WTC11 (cell line): Measurements from ENCODE around the gene SLFN5. TPM values are rescaled to one million over a fixed set of nuclear protein-coding genes. Genes with fewer than 3 reads are reported as not detected.
A peak's percentile ranks its signal among the peaks of the same experiment; 100 is the strongest.

Experiments
- ATAC-seq: fragments of 200-7000 bp; cut with Tn5 transposase; 2 replicates; pipeline ENCODE4 v1.10.0; 2021; ENCODE audit warnings: mild to moderate bottlenecking, moderate library complexity
- CTCF ChIA-PET: fragments of 300-600 bp; sonication (Branson Sonifier 250); formaldehyde crosslinking; loops from one replicate; lab custom pipeline; 2021; ENCODE audit warnings: antibody characterized with exemption; lab: Charles Lee
- POLR2A ChIA-PET: fragments of 350-600 bp; sonication (Branson Sonifier 250); formaldehyde crosslinking; loops from one replicate; lab custom pipeline; 2021; ENCODE audit warnings: antibody characterized with exemption; lab: Charles Lee
- DNase-seq: peaks from one replicate; pipeline ENCODE4 v3.0.0; 2021; ENCODE audit warnings: low spot score
- H3K27ac Mint-ChIP-seq: 2 replicates; pipeline ENCODE4 v1.8.0; 2021; ENCODE audit warnings: mixed read lengths
- H3K27me3 Mint-ChIP-seq: 2 replicates; pipeline ENCODE4 v1.8.0; 2021; ENCODE audit warnings: low read depth, mild to moderate bottlenecking, moderate library complexity, mixed read lengths
- H3K36me3 Mint-ChIP-seq: 2 replicates; pipeline ENCODE4 v1.8.0; 2021; ENCODE audit warnings: mixed read lengths
- H3K4me1 Mint-ChIP-seq: 2 replicates; pipeline ENCODE4 v1.8.0; 2022; ENCODE audit warnings: mixed read lengths
- H3K4me3 Mint-ChIP-seq: 2 replicates; pipeline ENCODE4 v1.8.0; 2021; ENCODE audit warnings: mild to moderate bottlenecking, moderate library complexity, mixed read lengths
- H3K9me3 Mint-ChIP-seq: 2 replicates; pipeline ENCODE4 v1.8.0; 2021; ENCODE audit warnings: mixed read lengths
- CREM ChIP-seq: sonication (generic); formaldehyde crosslinking; IDR thresholded peaks from 2 replicates; pipeline ENCODE4 v1.8.1; 2022; ENCODE audit warnings: mild to moderate bottlenecking, missing genetic modification reagents, moderate library complexity
- ELF4 ChIP-seq: sonication (generic); formaldehyde crosslinking; IDR thresholded peaks from 2 replicates; pipeline ENCODE4 v1.8.1; 2022; ENCODE audit warnings: low read depth, mild to moderate bottlenecking, moderate library complexity, missing genetic modification reagents
- ESRRA ChIP-seq: sonication (generic); formaldehyde crosslinking; IDR thresholded peaks from 2 replicates; pipeline ENCODE4 v1.8.1; 2022; ENCODE audit warnings: mild to moderate bottlenecking, missing genetic modification reagents, borderline replicate concordance
- ETV6 ChIP-seq: sonication (generic); formaldehyde crosslinking; IDR thresholded peaks from 2 replicates; pipeline ENCODE4 v1.8.1; 2022; ENCODE audit warnings: mild to moderate bottlenecking, missing genetic modification reagents
- FOXK1 ChIP-seq: sonication (generic); formaldehyde crosslinking; IDR thresholded peaks from 2 replicates; pipeline ENCODE4 v1.8.0; 2022; ENCODE audit warnings: mild to moderate bottlenecking, moderate library complexity, missing genetic modification reagents
- NR1H2 ChIP-seq: sonication (generic); formaldehyde crosslinking; IDR thresholded peaks from 2 replicates; pipeline ENCODE4 v1.9.0; 2021; ENCODE audit warnings: mild to moderate bottlenecking, moderate library complexity, missing genetic modification reagents
- NR2C2 ChIP-seq: sonication (generic); formaldehyde crosslinking; IDR thresholded peaks from 2 replicates; pipeline ENCODE4 v1.8.0; 2022; ENCODE audit warnings: mild to moderate bottlenecking, missing genetic modification reagents
- TP53 ChIP-seq: sonication (generic); formaldehyde crosslinking; IDR thresholded peaks from 2 replicates; pipeline ENCODE4 v1.8.1; 2023; ENCODE audit warnings: mild to moderate bottlenecking, missing genetic modification reagents
- ZNF121 ChIP-seq: sonication (generic); formaldehyde crosslinking; IDR thresholded peaks from 2 replicates; pipeline ENCODE4 v1.8.0; 2023; ENCODE audit warnings: missing genetic modification reagents
- ZNF232 ChIP-seq: sonication (generic); formaldehyde crosslinking; IDR thresholded peaks from 2 replicates; pipeline ENCODE4 v1.8.0; 2022; ENCODE audit warnings: mild to moderate bottlenecking, missing genetic modification reagents
- total RNA-seq: library from RNA; stranded (reverse); gene quantifications from 3 replicates; pipeline ENCODE4 v1.2.3, GENCODE V29; 2021
- TF ChIP-seq, protein P1 (sequence below): fragments of 250-450 bp; sonication (Bioruptor Pico); conservative IDR thresholded peaks from 2 replicates; pipeline ENCODE4 v1.9.0; 2021; ENCODE audit warnings: mild to moderate bottlenecking
- TF ChIP-seq, protein P2 (sequence below): fragments of 250-450 bp; sonication (Bioruptor Pico); IDR thresholded peaks from 2 replicates; pipeline ENCODE4 v1.9.0; 2021; ENCODE audit warnings: mild to moderate bottlenecking
- TF ChIP-seq, protein P3 (sequence below): sonication (generic); formaldehyde crosslinking; IDR thresholded peaks from 2 replicates; pipeline ENCODE4 v1.8.0; 2022; ENCODE audit warnings: missing genetic modification reagents
- TF ChIP-seq, protein P4 (sequence below): sonication (generic); formaldehyde crosslinking; IDR thresholded peaks from 2 replicates; pipeline ENCODE4 v1.8.1; 2022; ENCODE audit warnings: missing genetic modification reagents, borderline replicate concordance

Gene SLFN5
- total RNA-seq, 1 experiment from 2014 or later = 7.6 TPM

DNA sequence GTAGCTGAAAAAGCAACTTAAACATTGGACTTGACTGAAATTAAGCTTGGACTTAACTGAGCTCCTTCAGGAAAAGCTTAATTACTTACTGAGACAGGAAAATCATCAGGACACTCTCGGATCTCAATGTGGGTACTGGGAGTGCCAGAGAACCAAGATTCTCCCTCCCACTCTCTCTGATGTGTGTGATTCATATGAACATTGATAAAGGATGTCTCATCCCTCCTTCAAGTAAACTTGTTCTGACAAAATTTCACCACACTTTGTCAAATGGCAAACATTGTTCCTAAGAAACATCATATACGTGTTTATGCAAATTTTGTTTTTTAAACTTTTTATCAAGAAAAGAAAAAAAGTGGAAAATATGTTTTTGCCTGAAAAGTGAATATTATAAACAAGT lies 4.1 kb upstream of the SLFN5 start:
- Mint-ChIP-seq H3K4me1 (peaks cover 9% of the 10 kb centered on the region), H3K36me3 (no peaks in the 10 kb centered on the region), H3K27me3 (peaks cover 27% of the 10 kb centered on the region), H3K27ac (no peak overlapping the region), H3K4me3 (no peak overlapping the region), H3K9me3 (no peaks in the 10 kb centered on the region)
- CTCF ChIA-PET = no interaction called here
- no peak for ATAC-seq
- POLR2A ChIA-PET = no interaction called here
- TF ChIP-seq CREM (CRISPR knock-in tag) (no peak), NR1H2 (CRISPR knock-in tag) (no peak), TP53 (CRISPR knock-in tag) (no peak), NR2C2 (CRISPR knock-in tag) (no peak), ELF4 (CRISPR knock-in tag) (no peak)
- TF ChIP-seq, protein P1, sequence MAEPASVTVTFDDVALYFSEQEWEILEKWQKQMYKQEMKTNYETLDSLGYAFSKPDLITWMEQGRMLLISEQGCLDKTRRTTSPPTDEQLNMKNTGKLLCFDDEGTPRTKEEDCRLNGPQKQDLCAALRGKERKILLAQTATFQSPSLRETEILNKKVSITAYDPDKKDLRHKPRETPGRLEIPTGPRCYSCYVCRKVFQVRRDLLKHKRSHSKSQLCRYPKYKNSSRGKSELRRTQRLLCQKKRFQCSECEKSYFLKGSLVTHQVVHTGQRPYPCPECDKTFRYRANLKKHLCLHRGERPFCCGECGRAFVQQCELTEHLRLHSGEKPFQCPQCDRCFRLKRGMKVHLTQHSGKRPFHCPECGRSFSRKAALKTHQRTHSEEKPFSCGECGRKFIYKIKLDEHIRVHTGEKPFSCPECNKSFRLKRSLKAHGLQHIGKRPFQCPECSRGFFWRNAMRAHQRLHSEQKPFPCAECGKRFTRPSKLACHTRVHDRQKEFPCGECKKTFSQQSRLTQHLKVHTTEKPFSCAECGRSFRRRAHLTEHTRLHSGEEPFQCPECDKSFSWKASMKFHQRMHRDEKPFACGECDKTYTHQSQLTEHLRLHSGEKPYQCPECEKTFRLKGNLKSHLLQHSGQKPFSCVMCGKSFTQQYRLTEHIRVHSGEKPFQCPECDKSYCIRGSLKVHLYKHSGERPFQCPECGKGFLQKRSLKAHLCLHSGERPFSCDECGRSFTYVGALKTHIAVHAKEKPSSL (CRISPR knock-in tag) = no peak
- TF ChIP-seq, protein P2, sequence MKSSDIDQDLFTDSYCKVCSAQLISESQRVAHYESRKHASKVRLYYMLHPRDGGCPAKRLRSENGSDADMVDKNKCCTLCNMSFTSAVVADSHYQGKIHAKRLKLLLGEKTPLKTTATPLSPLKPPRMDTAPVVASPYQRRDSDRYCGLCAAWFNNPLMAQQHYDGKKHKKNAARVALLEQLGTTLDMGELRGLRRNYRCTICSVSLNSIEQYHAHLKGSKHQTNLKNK (CRISPR knock-in tag) = no peak
- no peak for DNase-seq

DNA sequence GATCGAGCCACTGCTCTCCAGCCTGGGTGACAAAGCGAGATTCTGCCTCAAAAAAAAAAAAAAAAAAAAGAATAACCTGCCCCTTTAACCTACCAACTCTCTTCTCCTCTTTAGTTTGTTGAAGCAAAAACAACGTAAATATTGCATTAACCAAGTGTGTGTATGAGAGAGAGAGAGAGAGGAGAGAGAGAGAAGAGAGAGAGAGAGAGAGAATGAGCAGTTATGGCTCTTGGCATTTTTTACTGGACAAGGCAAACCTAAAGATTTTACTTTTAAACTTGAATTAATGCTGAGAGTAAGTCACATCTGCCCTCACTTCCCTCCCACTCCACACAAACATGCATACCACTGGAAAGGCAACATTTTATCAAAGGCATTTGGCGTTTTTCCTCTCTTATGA lies 3.0 kb upstream of the SLFN5 start:
- ChIA-PET CTCF (interaction anchor here (0.7 to 1.0 kb wide), 2 partner anchors 9 to 18 kb away, joined by 3 read pairs; no protein-coding TSS in a partner anchor), POLR2A (no interaction called here)
- DNase-seq (no peak), ATAC-seq (no peak)
- H3K4me3 Mint-ChIP-seq = no peak overlapping the region
- no peaks in the 10 kb centered on the region for H3K36me3 Mint-ChIP-seq
- H3K4me1 Mint-ChIP-seq = peaks cover 18% of the 10 kb centered on the region
- no peaks in the 10 kb centered on the region for H3K9me3 Mint-ChIP-seq
- peak overlapping the region; percentile 8; the same call in 1 of the 2 replicates for H3K27ac Mint-ChIP-seq
- peaks cover 26% of the 10 kb centered on the region for H3K27me3 Mint-ChIP-seq
- TF ChIP-seq FOXK1 (CRISPR knock-in tag) = no peak
- TF ChIP-seq, protein P3, sequence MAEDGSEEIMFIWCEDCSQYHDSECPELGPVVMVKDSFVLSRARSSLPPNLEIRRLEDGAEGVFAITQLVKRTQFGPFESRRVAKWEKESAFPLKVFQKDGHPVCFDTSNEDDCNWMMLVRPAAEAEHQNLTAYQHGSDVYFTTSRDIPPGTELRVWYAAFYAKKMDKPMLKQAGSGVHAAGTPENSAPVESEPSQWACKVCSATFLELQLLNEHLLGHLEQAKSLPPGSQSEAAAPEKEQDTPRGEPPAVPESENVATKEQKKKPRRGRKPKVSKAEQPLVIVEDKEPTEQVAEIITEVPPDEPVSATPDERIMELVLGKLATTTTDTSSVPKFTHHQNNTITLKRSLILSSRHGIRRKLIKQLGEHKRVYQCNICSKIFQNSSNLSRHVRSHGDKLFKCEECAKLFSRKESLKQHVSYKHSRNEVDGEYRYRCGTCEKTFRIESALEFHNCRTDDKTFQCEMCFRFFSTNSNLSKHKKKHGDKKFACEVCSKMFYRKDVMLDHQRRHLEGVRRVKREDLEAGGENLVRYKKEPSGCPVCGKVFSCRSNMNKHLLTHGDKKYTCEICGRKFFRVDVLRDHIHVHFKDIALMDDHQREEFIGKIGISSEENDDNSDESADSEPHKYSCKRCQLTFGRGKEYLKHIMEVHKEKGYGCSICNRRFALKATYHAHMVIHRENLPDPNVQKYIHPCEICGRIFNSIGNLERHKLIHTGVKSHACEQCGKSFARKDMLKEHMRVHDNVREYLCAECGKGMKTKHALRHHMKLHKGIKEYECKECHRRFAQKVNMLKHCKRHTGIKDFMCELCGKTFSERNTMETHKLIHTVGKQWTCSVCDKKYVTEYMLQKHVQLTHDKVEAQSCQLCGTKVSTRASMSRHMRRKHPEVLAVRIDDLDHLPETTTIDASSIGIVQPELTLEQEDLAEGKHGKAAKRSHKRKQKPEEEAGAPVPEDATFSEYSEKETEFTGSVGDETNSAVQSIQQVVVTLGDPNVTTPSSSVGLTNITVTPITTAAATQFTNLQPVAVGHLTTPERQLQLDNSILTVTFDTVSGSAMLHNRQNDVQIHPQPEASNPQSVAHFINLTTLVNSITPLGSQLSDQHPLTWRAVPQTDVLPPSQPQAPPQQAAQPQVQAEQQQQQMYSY (CRISPR knock-in tag) = no peak
- TF ChIP-seq ETV6 (CRISPR knock-in tag) = no peak
- TF ChIP-seq TP53 (CRISPR knock-in tag) = no peak

DNA sequence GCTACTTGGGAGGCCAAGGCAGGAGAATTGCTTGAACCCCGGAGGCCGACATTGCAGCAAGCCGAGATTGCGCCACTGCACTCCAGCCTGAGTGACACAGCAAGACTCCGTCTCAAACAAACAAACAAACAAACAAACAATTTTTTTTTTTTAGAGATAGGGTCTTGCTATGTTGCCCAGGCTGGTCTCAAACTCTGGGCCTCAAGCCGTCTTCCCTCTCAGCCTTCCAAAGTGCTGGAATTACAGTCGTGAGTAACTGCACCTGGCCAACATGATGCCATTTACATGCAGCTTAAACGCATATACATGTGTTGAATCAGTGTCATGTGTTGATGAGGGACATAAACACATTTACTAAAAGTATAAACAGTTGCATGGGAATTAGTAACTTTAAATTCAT lies 2.0 kb upstream of the SLFN5 start:
- H3K9me3 Mint-ChIP-seq = no peaks in the 10 kb centered on the region
- POLR2A ChIA-PET = no interaction called here
- no peak for DNase-seq
- no peak for ATAC-seq
- no peaks in the 10 kb centered on the region for H3K36me3 Mint-ChIP-seq
- H3K27me3 Mint-ChIP-seq = peaks cover 16% of the 10 kb centered on the region
- no peak overlapping the region for H3K27ac Mint-ChIP-seq
- H3K4me1 Mint-ChIP-seq = peaks cover 20% of the 10 kb centered on the region
- CTCF ChIA-PET = interaction anchor here (1.0 kb wide), 1 partner anchor 19 kb away, joined by 3 read pairs; no protein-coding TSS in a partner anchor
- TF ChIP-seq ZNF121 (CRISPR knock-in tag) (peak; percentile 76), ESRRA (CRISPR knock-in tag) (no peak)
- H3K4me3 Mint-ChIP-seq = peak overlapping the region; percentile 24; the same call in 1 of the 2 replicates

DNA sequence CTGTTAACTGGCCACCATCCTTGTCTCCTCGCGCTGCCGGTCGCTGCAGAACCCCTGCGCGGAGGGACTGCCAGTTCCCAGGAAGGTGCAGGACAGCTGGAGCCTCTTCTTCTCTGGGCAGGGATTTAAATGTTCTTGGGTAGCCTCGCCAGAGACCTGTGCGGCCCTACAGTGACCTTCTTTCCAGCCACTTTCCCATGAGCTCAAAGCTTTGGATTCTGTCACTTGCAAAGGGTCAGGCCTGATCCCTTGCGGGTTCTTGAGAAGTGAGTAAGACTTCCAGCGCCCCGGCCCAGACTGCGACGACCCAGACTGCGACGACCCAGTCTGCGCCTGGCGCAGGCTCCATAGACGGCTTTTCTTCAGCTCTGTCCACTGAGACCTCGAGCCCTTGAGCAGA lies 1.4 kb upstream of the SLFN5 start:
- peak overlapping the region; percentile 43 for H3K27ac Mint-ChIP-seq
- peak overlapping the region; percentile 89 for H3K4me3 Mint-ChIP-seq
- peaks cover 20% of the 10 kb centered on the region for H3K4me1 Mint-ChIP-seq
- no peak for DNase-seq
- peaks cover 16% of the 10 kb centered on the region for H3K27me3 Mint-ChIP-seq
- H3K9me3 Mint-ChIP-seq = no peaks in the 10 kb centered on the region
- ChIA-PET CTCF (interaction anchor here (0.7 to 0.8 kb wide), 2 partner anchors 19 to 298 kb away, joined by 3 read pairs; no protein-coding TSS in a partner anchor), POLR2A (no interaction called here)
- no peaks in the 10 kb centered on the region for H3K36me3 Mint-ChIP-seq
- TF ChIP-seq, protein P4, sequence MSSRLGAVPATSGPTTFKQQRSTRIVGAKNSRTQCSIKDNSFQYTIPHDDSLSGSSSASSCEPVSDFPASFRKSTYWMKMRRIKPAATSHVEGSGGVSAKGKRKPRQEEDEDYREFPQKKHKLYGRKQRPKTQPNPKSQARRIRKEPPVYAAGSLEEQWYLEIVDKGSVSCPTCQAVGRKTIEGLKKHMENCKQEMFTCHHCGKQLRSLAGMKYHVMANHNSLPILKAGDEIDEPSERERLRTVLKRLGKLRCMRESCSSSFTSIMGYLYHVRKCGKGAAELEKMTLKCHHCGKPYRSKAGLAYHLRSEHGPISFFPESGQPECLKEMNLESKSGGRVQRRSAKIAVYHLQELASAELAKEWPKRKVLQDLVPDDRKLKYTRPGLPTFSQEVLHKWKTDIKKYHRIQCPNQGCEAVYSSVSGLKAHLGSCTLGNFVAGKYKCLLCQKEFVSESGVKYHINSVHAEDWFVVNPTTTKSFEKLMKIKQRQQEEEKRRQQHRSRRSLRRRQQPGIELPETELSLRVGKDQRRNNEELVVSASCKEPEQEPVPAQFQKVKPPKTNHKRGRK (CRISPR knock-in tag) = no peak
- no peak for TF ChIP-seq ZNF232
- no peak for ATAC-seq
